DMS114 treated with DMSO at 0.1 percent for 48 hours (cell line): ENCODE measurements around the gene RBPJL.

ENCODE experiments used
- DNase-seq: peaks from one replicate; lab custom pipeline; 2025; ENCODE audit not compliant: unreplicated experiment; lab: John Stamatoyannopoulos, UW

The RBPJL gene

GRCh38 chr20:45358282-45359068 lies 51.8 kb downstream of the RBPJL start:
- no peak for DNase-seq

GRCh38 chr20:45359069-45359405 lies 52.4 kb downstream of the RBPJL start:
- no peak for DNase-seq

GRCh38 chr20:45359406-45360148 lies 52.9 kb downstream of the RBPJL start:
- no peak for DNase-seq

GRCh38 chr20:45361793-45362192 lies 55.2 kb downstream of the RBPJL start:
- no peak for DNase-seq

GRCh38 chr20:45362804-45363610 lies 56.4 kb downstream of the RBPJL start, which contains the start of gene SYS1:
Gene SYS1, plus strand, starts transcription at chr20:45363156. Its CDS starts 376 bp downstream, at chr20:45363532.
- peak; percentile 97 for DNase-seq

- no peak for DNase-seq
Measured at GRCh38 chr20:45363611-45364492, 57.2 kb downstream of the RBPJL start.

GRCh38 chr20:45365444-45365970 lies 58.9 kb downstream of the RBPJL start:
- DNase-seq = no peak

- DNase-seq = no peak
Measured at GRCh38 chr20:45366192-45366591, 59.6 kb downstream of the RBPJL start.

GRCh38 chr20:45366631-45367030 lies 60.0 kb downstream of the RBPJL start:
- no peak for DNase-seq

- DNase-seq = no peak
Measured at GRCh38 chr20:45367126-45367525, 60.5 kb downstream of the RBPJL start.
